HCT116 (cell line): ENCODE data around the gene SPI1. TPM values are rescaled to one million over a fixed set of nuclear protein-coding genes. Genes with fewer than 3 reads are reported as not detected.
A peak's percentile ranks its signal among the peaks of the same experiment; 100 is the strongest.

Experiments
- ATAC-seq: fragments of 200-7000 bp; cut with Tn5 transposase; 2 replicates; pipeline ENCODE4 v1.9.1; 2020; ENCODE audit warnings: mild to moderate bottlenecking, moderate library complexity
- BruUV-seq: library from RNA; stranded (reverse); fragments of 400-500 nt; replicated peaks from 2 replicates; lab custom pipeline; 2021; lab: Mats Ljungman, UMichigan
- CTCF ChIA-PET: fragments of 300-600 bp; sonication (Branson Sonifier 250); formaldehyde crosslinking; loops from one replicate; lab custom pipeline; 2021; ENCODE audit warnings: antibody characterized with exemption; lab: Charles Lee
- POLR2A ChIA-PET: fragments of 300-600, 350-600 bp; sonication (Branson Sonifier 250); formaldehyde crosslinking; loops from one replicate; lab custom pipeline; 2021; ENCODE audit warnings: antibody characterized with exemption; lab: Charles Lee
- RAD21 ChIA-PET, 2 experiments: fragments of 300-600 bp; sonication (Branson Sonifier 250); formaldehyde crosslinking; loops; one replicate each; lab custom pipeline; 2023; ENCODE audit warnings: low total read pairs in 2 of 2; ENCODE audit not compliant: uncharacterized antibody in 2 of 2, unreplicated experiment in 2 of 2, low non-redundant PET in 1 of 2; lab: Charles Lee
- DNase-seq: peaks from one replicate; pipeline ENCODE4 v3.0.0-alpha.2; 2010; ENCODE audit warnings: low read depth, low spot score
- H2AFZ ChIP-seq: fragments of 200-600 bp; shearing (Covaris generic), sonication (generic); 2 replicates; pipeline ENCODE4 v1.6.1; 2017; ENCODE audit warnings: low read depth, mixed run types, mixed read lengths, antibody characterized with exemption, low read length; ENCODE audit not compliant: poor library complexity, severe bottlenecking
- H3K27ac ChIP-seq: 2 replicates; pipeline ENCODE4 v1.5.1; 2012; ENCODE audit warnings: low read depth, low read length
- H3K27me3 ChIP-seq: fragments of 200-600 bp; sonication (generic); 2 replicates; pipeline ENCODE4 v1.6.1; 2016; ENCODE audit warnings: mixed run types, low read length, mixed read lengths; ENCODE audit not compliant: insufficient read depth
- H3K36me3 ChIP-seq, 2 experiments: fragments of 200-500 bp in 1 of 2; fragments of 200-600 bp in 1 of 2; sonication (Bioruptor generic) in 1 of 2; sonication (generic) in 1 of 2; 2 replicates each; pipeline versions ENCODE4 v1.5.1 to v1.6.1; 2014 to 2016; ENCODE audit warnings: low read length in 2 of 2, inconsistent platforms in 1 of 2, mixed read lengths in 1 of 2, mixed run types in 1 of 2; ENCODE audit not compliant: insufficient read depth in 2 of 2, control insufficient read depth in 1 of 2
- H3K4me1 ChIP-seq, 2 experiments: fragments of 200-600 bp in 1 of 2; sonication (generic) in 1 of 2; 2 replicates each; pipeline versions ENCODE4 v1.5.1 to v1.6.1; 2012 to 2017; ENCODE audit warnings: low read length in 2 of 2, inconsistent platforms in 1 of 2, mild to moderate bottlenecking in 1 of 2, mixed read lengths in 1 of 2, mixed run types in 1 of 2, moderate library complexity in 1 of 2; ENCODE audit not compliant: insufficient read depth in 2 of 2, control insufficient read depth in 1 of 2
- H3K4me2 ChIP-seq: fragments of 200-600 bp; sonication (generic); 2 replicates; pipeline ENCODE4 v1.6.1; 2017; ENCODE audit warnings: mixed run types, low read length, mixed read lengths
- H3K4me3 ChIP-seq, 2 experiments: fragments of 200-600 bp in 1 of 2; sonication (generic) in 1 of 2; replicated peaks in 1 of 2; 2 replicates each; pipeline ENCODE4 v1.5.1; 2011 to 2016; ENCODE audit warnings: low read length in 2 of 2, control low read depth in 1 of 2, low read depth in 1 of 2, mild to moderate bottlenecking in 1 of 2, mixed read lengths in 1 of 2, mixed run types in 1 of 2
- H3K79me2 ChIP-seq: fragments of 200-600 bp; sonication (generic); 2 replicates; pipeline ENCODE4 v1.6.1; 2017; ENCODE audit warnings: mild to moderate bottlenecking, mixed run types, low read length, moderate library complexity, mixed read lengths; ENCODE audit not compliant: insufficient read depth
- H3K9ac ChIP-seq: fragments of 200-600 bp; sonication (generic); 2 replicates; pipeline ENCODE4 v1.6.1; 2016; ENCODE audit warnings: low read length, mixed read lengths
- H3K9me2 ChIP-seq: fragments of 200-600 bp; sonication (generic), shearing (Covaris generic); 2 replicates; pipeline ENCODE4 v1.6.1; 2017; ENCODE audit warnings: mixed run types, mild to moderate bottlenecking, moderate library complexity; ENCODE audit not compliant: insufficient read depth
- H3K9me3 ChIP-seq, 2 experiments: fragments of 200-500 bp in 1 of 2; fragments of 200-600 bp in 1 of 2; sonication (Bioruptor generic) in 1 of 2; sonication (generic) in 1 of 2; 2 replicates each; pipeline ENCODE4 v1.6.1; 2014 to 2017; ENCODE audit warnings: low read length in 2 of 2, mixed read lengths in 2 of 2, inconsistent platforms in 1 of 2, low read depth in 1 of 2, mild to moderate bottlenecking in 1 of 2, mixed run types in 1 of 2, moderate library complexity in 1 of 2; ENCODE audit not compliant: control insufficient read depth in 1 of 2, insufficient read depth in 1 of 2
- H4K20me1 ChIP-seq: fragments of 200-600 bp; sonication (generic), shearing (Covaris generic); 2 replicates; pipeline ENCODE4 v1.6.1; 2017; ENCODE audit warnings: mixed run types, mild to moderate bottlenecking, moderate library complexity; ENCODE audit not compliant: insufficient read depth
- CBX3 ChIP-seq: IDR thresholded peaks from 2 replicates; pipeline ENCODE4 v1.6.1; 2012; ENCODE audit warnings: low read depth
- CEBPB ChIP-seq: IDR thresholded peaks from 2 replicates; pipeline ENCODE4 v1.6.1; 2012; ENCODE audit warnings: low read depth
- CTCF ChIP-seq, 3 experiments: fragments of 200-600 bp in 1 of 3; sonication (generic) in 1 of 3; IDR thresholded peaks in 2 of 3; conservative IDR thresholded peaks in 1 of 3; 2 replicates each; pipeline ENCODE4 v1.5.1; 2012 to 2017; ENCODE audit warnings: low read depth in 2 of 3, low read length in 2 of 3, antibody characterized with exemption in 1 of 3, borderline replicate concordance in 1 of 3, control low read depth in 1 of 3, mild to moderate bottlenecking in 1 of 3, mixed read lengths in 1 of 3, mixed run types in 1 of 3, moderate library complexity in 1 of 3; ENCODE audit not compliant: insufficient read depth in 1 of 3
- EGR1 ChIP-seq: IDR thresholded peaks from 2 replicates; pipeline ENCODE4 v1.6.1; 2012; ENCODE audit warnings: low read depth
- ELF1 ChIP-seq: IDR thresholded peaks from 2 replicates; pipeline ENCODE4 v1.6.1; 2012; ENCODE audit warnings: low read depth, borderline replicate concordance
- EZH2 ChIP-seq: fragments of 200-600 bp; sonication (generic); IDR thresholded peaks from 2 replicates; pipeline ENCODE4 v1.6.1; 2017; ENCODE audit warnings: antibody characterized with exemption, mixed run types
- FOSL1 ChIP-seq: IDR thresholded peaks from 2 replicates; pipeline ENCODE4 v1.6.1; 2012; ENCODE audit warnings: low read depth
- POLR2AphosphoS5 ChIP-seq: IDR thresholded peaks from 2 replicates; pipeline ENCODE4 v1.6.1; 2011; ENCODE audit warnings: mild to moderate bottlenecking, low read depth, low read length, moderate library complexity
- RAD21 ChIP-seq: IDR thresholded peaks from 2 replicates; pipeline ENCODE4 v1.6.1; 2012; ENCODE audit warnings: low read depth, mild to moderate bottlenecking
- SIN3A ChIP-seq: IDR thresholded peaks from 2 replicates; pipeline ENCODE4 v1.6.1; 2012; ENCODE audit warnings: low read depth
- TCF7L2 ChIP-seq: IDR thresholded peaks from 2 replicates; pipeline ENCODE4 v1.7.0; 2011; ENCODE audit warnings: borderline replicate concordance, inconsistent platforms; ENCODE audit not compliant: insufficient read depth, insufficient read length; ENCODE audit errors: extremely low read depth
- ZNF274 ChIP-seq: fragments of 200-500 bp; sonication (Bioruptor generic); IDR thresholded peaks from 2 replicates; pipeline ENCODE4 v1.6.1; 2014; ENCODE audit warnings: mild to moderate bottlenecking, low read depth, low read length, inconsistent platforms
- intact Hi-C: fragments of 100-400 bp; cut with micrococcal nuclease; formaldehyde crosslinking; loops from 2 replicates; pipeline ENCODE4 v1.10.0; 2022
- total RNA-seq: library from RNA; stranded (reverse); gene quantifications from one replicate; pipeline ENCODE4 v1.2.1, GENCODE V29; 2021; ENCODE audit not compliant: unreplicated experiment
- TF ChIP-seq, protein P1 (sequence below): IDR thresholded peaks from 2 replicates; pipeline ENCODE4 v1.6.1; 2011; ENCODE audit warnings: mild to moderate bottlenecking, low read length, moderate library complexity; ENCODE audit not compliant: insufficient replicate concordance; ENCODE audit errors: extremely low read depth
- TF ChIP-seq, protein P2 (sequence below): IDR thresholded peaks from 2 replicates; pipeline ENCODE4 v1.6.1; 2012

SPI1 gene
- total RNA-seq, 1 experiment from 2014 or later = 0.32 TPM

DNA sequence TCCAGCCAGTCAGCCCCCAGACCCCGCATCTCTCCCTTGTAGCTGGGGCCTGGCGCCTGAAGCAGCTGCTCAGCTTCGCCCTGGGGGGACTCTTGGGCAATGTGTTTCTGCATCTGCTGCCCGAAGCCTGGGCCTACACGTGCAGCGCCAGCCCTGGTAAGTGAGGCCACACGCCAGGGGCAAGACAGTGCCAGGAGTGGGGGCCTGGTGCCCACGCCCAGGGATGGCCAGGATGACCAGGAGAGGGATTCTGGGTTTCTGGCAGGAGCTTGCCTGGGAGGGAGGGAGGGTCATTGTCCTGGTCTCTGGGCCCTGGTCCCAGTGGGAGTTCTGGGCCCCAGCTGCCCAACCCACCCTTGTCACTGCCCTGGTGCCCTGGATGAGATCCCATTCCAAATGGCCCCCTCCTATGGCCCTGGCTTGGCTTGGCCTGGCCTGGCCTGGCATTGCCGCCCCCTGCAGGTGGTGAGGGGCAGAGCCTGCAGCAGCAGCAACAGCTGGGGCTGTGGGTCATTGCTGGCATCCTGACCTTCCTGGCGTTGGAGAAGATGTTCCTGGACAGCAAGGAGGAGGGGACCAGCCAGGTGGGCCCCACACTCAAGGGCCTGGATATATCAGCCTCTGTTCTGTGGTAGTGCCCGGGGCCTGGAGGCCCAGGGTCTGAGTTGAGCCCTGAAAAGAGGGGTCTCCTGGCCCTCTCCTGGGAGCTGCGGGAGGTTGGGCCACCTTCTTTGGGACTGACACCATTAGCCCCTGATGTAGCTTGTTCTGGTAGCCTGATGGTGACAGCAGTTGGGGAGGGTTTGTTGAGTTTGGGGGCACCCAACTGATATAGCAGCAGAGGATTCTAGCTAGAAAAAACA, 33.8 kb upstream of the SPI1 start:
- POLR2A ChIA-PET = interaction anchor here (1.0 kb wide), 1 partner anchor 35 kb away, joined by 3 read pairs; no protein-coding TSS in a partner anchor
- CTCF ChIA-PET = interaction anchor here (0.6 to 1.7 kb wide), 6 partner anchors 14 to 697 kb away, joined by 3 to 12 read pairs (median 4); partner anchors contain the start of gene PSMC3
- H3K4me3 ChIP-seq = no peak overlapping the region
- DNase-seq = peak; percentile 21
- peaks cover 0 to 4% of the 10 kb centered on the region in 2 experiments; a peak in 2 of 4 replicates for H3K36me3 ChIP-seq
- no TSS peak for BruUV-seq
- TF ChIP-seq CBX3 (no peak), CTCF (IDR thresholded peaks at IDR 0.05 in 2 of 3, conservative IDR thresholded peaks at IDR 0.05 in 1 of 3; ENCODE audit: borderline replicate concordance in 1 of 3, insufficient read depth in 1 of 3, low read depth in 2 of 3, low read length in 2 of 3) (peak; percentile 56 to 97 (median 90)), FOSL1 (no peak), RAD21 (peak; percentile 48; the same call in 1 of the 2 replicates), POLR2AphosphoS5 (no peak), CEBPB (no peak), EZH2 (no peak), ELF1 (no peak), ZNF274 (no peak), TCF7L2 (no peak), SIN3A (no peak), EGR1 (no peak)
- TF ChIP-seq, protein P1, sequence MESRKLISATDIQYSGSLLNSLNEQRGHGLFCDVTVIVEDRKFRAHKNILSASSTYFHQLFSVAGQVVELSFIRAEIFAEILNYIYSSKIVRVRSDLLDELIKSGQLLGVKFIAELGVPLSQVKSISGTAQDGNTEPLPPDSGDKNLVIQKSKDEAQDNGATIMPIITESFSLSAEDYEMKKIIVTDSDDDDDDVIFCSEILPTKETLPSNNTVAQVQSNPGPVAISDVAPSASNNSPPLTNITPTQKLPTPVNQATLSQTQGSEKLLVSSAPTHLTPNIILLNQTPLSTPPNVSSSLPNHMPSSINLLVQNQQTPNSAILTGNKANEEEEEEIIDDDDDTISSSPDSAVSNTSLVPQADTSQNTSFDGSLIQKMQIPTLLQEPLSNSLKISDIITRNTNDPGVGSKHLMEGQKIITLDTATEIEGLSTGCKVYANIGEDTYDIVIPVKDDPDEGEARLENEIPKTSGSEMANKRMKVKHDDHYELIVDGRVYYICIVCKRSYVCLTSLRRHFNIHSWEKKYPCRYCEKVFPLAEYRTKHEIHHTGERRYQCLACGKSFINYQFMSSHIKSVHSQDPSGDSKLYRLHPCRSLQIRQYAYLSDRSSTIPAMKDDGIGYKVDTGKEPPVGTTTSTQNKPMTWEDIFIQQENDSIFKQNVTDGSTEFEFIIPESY = no peak
- TF ChIP-seq, protein P2, sequence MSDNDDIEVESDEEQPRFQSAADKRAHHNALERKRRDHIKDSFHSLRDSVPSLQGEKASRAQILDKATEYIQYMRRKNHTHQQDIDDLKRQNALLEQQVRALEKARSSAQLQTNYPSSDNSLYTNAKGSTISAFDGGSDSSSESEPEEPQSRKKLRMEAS = no peak
- no peak overlapping the region for H3K9ac ChIP-seq
- no peaks in the 10 kb centered on the region for H3K9me2 ChIP-seq
- intact Hi-C loops = no loop called here
- no peak overlapping the region for H2AFZ ChIP-seq
- no peaks in the 10 kb centered on the region for H3K27me3 ChIP-seq
- peaks cover 37 to 51% of the 10 kb centered on the region in 2 experiments for H3K4me1 ChIP-seq
- H3K9me3 ChIP-seq = no peaks in the 10 kb centered on the region
- H3K79me2 ChIP-seq = peaks cover 7% of the 10 kb centered on the region; the same call in 1 of the 2 replicates
- no peaks in the 10 kb centered on the region for H4K20me1 ChIP-seq
- ATAC-seq = peak; percentile 23
- no peak overlapping the region for H3K27ac ChIP-seq
- RAD21 ChIA-PET = no interaction called here
- no peak overlapping the region for H3K4me2 ChIP-seq
